SKM-1 (cell line): ENCODE results near the gene NPRL2.
A peak's percentile ranks its signal among the peaks of the same experiment; 100 is the strongest.

Source experiments
- DNase-seq: peaks from one replicate; lab custom pipeline; 2025; ENCODE audit not compliant: unreplicated experiment; lab: John Stamatoyannopoulos, UW

Gene NPRL2

GRCh38 chr3:50327943-50328691 lies 22.5 kb downstream of the NPRL2 start, which contains the start of gene TUSC2:
TUSC2 (minus strand) TSS chr3:50328223; CDS start chr3:50328099, 124 bp downstream.
- DNase-seq: peak; percentile 92

- DNase-seq: no peak
These were observed 23.4 kb downstream of the NPRL2 start for GRCh38 chr3:50327129-50327528.

- no peak for DNase-seq
These were observed 24.4 kb downstream of the NPRL2 start for GRCh38 chr3:50326182-50326541.

GRCh38 chr3:50325497-50326181 lies 24.9 kb downstream of the NPRL2 start:
- DNase-seq: no peak

- no peak for DNase-seq
These were observed 25.5 kb downstream of the NPRL2 start for GRCh38 chr3:50325113-50325480.

- no peak for DNase-seq
These were observed 26.0 kb downstream of the NPRL2 start for GRCh38 chr3:50324351-50325112.

GRCh38 chr3:50323614-50324199 lies 26.9 kb downstream of the NPRL2 start:
- DNase-seq: no peak

GRCh38 chr3:50323092-50323600 lies 27.4 kb downstream of the NPRL2 start:
- no peak for DNase-seq

- DNase-seq: no peak
These were observed 28.0 kb downstream of the NPRL2 start, which contains the start of gene HYAL2 for GRCh38 chr3:50322386-50323091. HYAL2 (minus strand) TSS chr3:50322745; CDS start chr3:50320489, 2,256 bp downstream.

- no peak for DNase-seq
These were observed 28.5 kb downstream of the NPRL2 start for GRCh38 chr3:50322115-50322385.

GRCh38 chr3:50321336-50322114 lies 29.1 kb downstream of the NPRL2 start:
- peak; percentile 73 for DNase-seq

- DNase-seq: no peak
These were observed 29.7 kb downstream of the NPRL2 start for GRCh38 chr3:50320853-50321335.

GRCh38 chr3:50319894-50320625 lies 30.5 kb downstream of the NPRL2 start:
- DNase-seq: no peak

- no peak for DNase-seq
These were observed 31.2 kb downstream of the NPRL2 start for GRCh38 chr3:50319181-50319893.

GRCh38 chr3:50318615-50319014 lies 32.0 kb downstream of the NPRL2 start:
- no peak for DNase-seq

- no peak for DNase-seq
These were observed 32.4 kb downstream of the NPRL2 start for GRCh38 chr3:50318163-50318562.

- no peak for DNase-seq
These were observed 33.3 kb downstream of the NPRL2 start for GRCh38 chr3:50317300-50317699.

- no peak for DNase-seq
These were observed 33.8 kb downstream of the NPRL2 start for GRCh38 chr3:50316657-50317242.
